Heart left ventricle (tissue), 16 donors: Measurements from ENCODE around the gene VGF. TPM values are rescaled to one million over a fixed set of nuclear protein-coding genes. Genes with fewer than 3 reads are reported as not detected.

Source experiments
- ATAC-seq, 4 donors: fragments of 200-7000 bp; cut with Tn5 transposase; one replicate each; pipeline ENCODE4 v1.9.1; 2020 to 2022; ENCODE audit warnings: moderate library complexity in 4 of 4, mild to moderate bottlenecking in 3 of 4, moderate number of reproducible peaks in 1 of 4
- DNase-seq, 5 donors: peaks; one replicate each; pipeline ENCODE4 v3.0.0-alpha.2; 2020
- H3K27ac ChIP-seq, 12 donors: fragments of 200-600 bp; sonication (generic) in 4 of 12; one replicate each; pipeline versions ENCODE4 v1.5.0 to v1.8.0; 2016 to 2022; ENCODE audit warnings: mild to moderate bottlenecking in 2 of 12
- H3K27me3 ChIP-seq, 9 donors: fragments of 200-600 bp; sonication (generic) in 2 of 9; one replicate each; pipeline versions ENCODE4 v1.5.1 to v1.8.0; 2016 to 2022; ENCODE audit warnings: mild to moderate bottlenecking in 3 of 9
- H3K36me3 ChIP-seq, 9 donors: fragments of 200-600 bp; sonication (generic) in 2 of 9; one replicate each; pipeline versions ENCODE4 v1.5.0 to v1.8.0; 2018 to 2022; ENCODE audit warnings: mild to moderate bottlenecking in 2 of 9
- H3K4me1 ChIP-seq, 12 donors: fragments of 200-600 bp; sonication (generic) in 4 of 12; one replicate each; pipeline versions ENCODE4 v1.5.0 to v1.8.0; 2016 to 2022; ENCODE audit warnings: mild to moderate bottlenecking in 3 of 12
- H3K4me3 ChIP-seq, 12 donors: fragments of 200-600 bp; sonication (generic) in 4 of 12; one replicate each; pipeline versions ENCODE4 v1.5.0 to v1.8.0; 2017 to 2022; ENCODE audit warnings: mild to moderate bottlenecking in 9 of 12, moderate library complexity in 4 of 12
- H3K9me3 ChIP-seq, 12 donors: fragments of 200-600 bp; sonication (generic) in 4 of 12; one replicate each; pipeline versions ENCODE4 v1.5.0 to v1.8.0; 2016 to 2022; ENCODE audit warnings: mild to moderate bottlenecking in 1 of 12
- CTCF ChIP-seq, 12 donors: fragments of 200-600 bp; sonication (generic) in 4 of 12; IDR thresholded peaks; one replicate each; pipeline versions ENCODE4 v1.5.0 to v1.8.0; 2018 to 2022; ENCODE audit warnings: antibody characterized with exemption in 12 of 12, mild to moderate bottlenecking in 5 of 12
- POLR2A ChIP-seq, 2 donors: fragments of 450-650 bp; IDR thresholded peaks; one replicate each; pipeline ENCODE4 v1.6.1; 2017; ENCODE audit warnings: antibody characterized with exemption in 2 of 2, mild to moderate bottlenecking in 2 of 2, moderate library complexity in 2 of 2
- WGBS, 4 donors: extraction: QIAGEN DNeasy Blood & Tissue Kit in 2 of 4; methylation state at CpG; one replicate each; pipeline versions ENCODE4 v1.1.5 to v1.1.7; 2013 to 2018; 5-methylcytosine and 5-hydroxymethylcytosine counted together
- intact Hi-C, 10 donors: fragments of 100-400 bp; cut with DNase I; formaldehyde crosslinking; loops; one replicate each; pipeline versions ENCODE4 v1.11.1 to v1.14.2; 2022
- polyA plus RNA-seq, 2 donors: library from polyadenylated mRNA; stranded (reverse); fragments of 200-250 nt; gene quantifications; one replicate each; pipeline ENCODE4 v1.2.3, GENCODE V29; 2013
- total RNA-seq, 9 donors: library from RNA; depleted of rRNA in 2 of 9; stranded (reverse); fragments of >200 nt in 2 of 9; fragmentation: NEBNext Ultra II Directional in 3 of 9; extraction: Animal tissue kit (Norgen Biotek cat#: 25700) in 3 of 9; gene quantifications; one replicate each; pipeline versions ENCODE4 v1.1.0 to v1.2.4, GENCODE V29; 2016 to 2023
- donor health status: ischemic (EF 13 %, LVEDD 7.1; RV severe dilation, severe dysfunction).
- donor health status: healthy with polysubstance abuse.
- donor health status: DM: no; HTN: yes; CAD: no.
- donor health status: DM: no; HTN: no; CAD: no.
- donor health status: ischemic (EF 25% LVEDD 6.9; RV normal size, moderate dysfunction).
- donor health status: ischemic (EF 25% LVEDD 5.7; RV mildly dilated, moderate dysfunction).
- donor health status: healthy.
- donor health status: DM: yes; HTN: yes; CAD: no.
- donor health status: ischemic (EF 35%, LVEDD 5.7; RV mildly dilated, moderate dysfunction).
- donor health status: nonischemic (EF 11% LVEDD 7.7; RV severe dilation, severe dysfunction).
- donor health status: DM: yes; HTN: yes; CAD: no.
- donor health status: PGD.
- donor health status: ischemic (EF 29% LVEDD 5.4; RV normal size, mild dysfunction).
- donor health status: nonischemic (EF 23%, LVEDD 6.1; RV moderate dilation, normal function).

Gene VGF
- total and polyA plus RNA-seq, 11 donors, result 0.09 to 0.19 (median 0.14) TPM; not detected in 8

DNA sequence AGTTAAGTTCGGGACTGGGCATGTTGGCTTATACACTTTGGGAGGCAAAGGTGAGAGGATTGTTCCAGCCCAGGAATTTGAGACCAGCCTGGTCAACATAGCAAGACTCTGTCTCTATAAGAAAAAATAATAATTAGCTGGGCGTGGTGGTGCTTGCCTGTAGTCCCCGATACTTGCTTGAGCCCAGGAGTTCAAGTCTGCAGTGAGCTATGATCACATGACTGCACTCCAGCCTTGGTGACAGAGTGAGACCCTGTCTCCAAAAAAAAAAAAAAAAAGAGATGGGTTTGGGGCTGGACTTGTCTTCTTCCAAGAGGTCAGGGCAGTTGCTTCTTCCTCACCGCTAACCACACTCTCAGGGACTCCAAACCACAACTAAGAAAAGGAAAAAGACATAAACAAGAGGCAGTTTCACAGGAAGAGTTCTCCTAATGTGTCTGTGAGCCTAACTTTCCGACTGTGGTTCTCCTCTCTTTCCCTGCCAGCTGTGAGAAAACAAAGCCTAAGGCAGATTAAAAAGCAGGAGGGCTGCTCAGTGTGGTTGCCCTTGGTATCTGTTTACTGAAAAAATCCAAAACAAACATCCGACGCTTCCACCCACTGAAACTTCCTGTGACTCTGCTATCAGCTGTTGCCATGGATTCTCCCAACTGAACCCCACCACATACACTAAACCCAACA is 40.9 kb downstream of the VGF start:
- H3K4me3 ChIP-seq, result no peak overlapping the region
- H3K27ac ChIP-seq, result peak overlapping the region in 8 of 12 donors; percentile 23 to 74 (median 46)
- no peak for TF ChIP-seq POLR2A (IDR thresholded peaks at IDR 0.05)
- TF ChIP-seq CTCF (IDR thresholded peaks at IDR 0.05), result no peak
- 35 to 56% (median 44%) methylated on average over 7 of the region's 7 CpGs for WGBS, 4 donors
- no peaks in the 10 kb centered on the region for H3K9me3 ChIP-seq
- H3K36me3 ChIP-seq, result no peaks in the 10 kb centered on the region
- H3K27me3 ChIP-seq, result no peaks in the 10 kb centered on the region
- H3K4me1 ChIP-seq, result peaks cover 3 to 69% (median 50%) of the 10 kb centered on the region in 12 donors
- intact Hi-C loops, result no loop called here
- DNase-seq (no peak), ATAC-seq (no peak)

GRCh38 chr7:101123703-101124068 is 41.7 kb downstream of the VGF start:
- no peaks in the 10 kb centered on the region for H3K36me3 ChIP-seq
- intact Hi-C loops, result no loop called here
- peaks cover 3 to 69% (median 50%) of the 10 kb centered on the region in 12 donors for H3K4me1 ChIP-seq
- ATAC-seq (no peak), DNase-seq (no peak)
- peak overlapping the region in 1 of 12 donors; percentile 83 for H3K27ac ChIP-seq
- H3K4me3 ChIP-seq, result no peak overlapping the region
- TF ChIP-seq CTCF (IDR thresholded peaks at IDR 0.05) (no peak), POLR2A (IDR thresholded peaks at IDR 0.05) (no peak)
- H3K27me3 ChIP-seq, result no peaks in the 10 kb centered on the region
- 62 to 90% (median 76%) methylated on average over 3 of the region's 3 CpGs for WGBS, 4 donors
- H3K9me3 ChIP-seq, result no peaks in the 10 kb centered on the region

- no peak for TF ChIP-seq CTCF (IDR thresholded peaks at IDR 0.05)
- no peak for TF ChIP-seq POLR2A (IDR thresholded peaks at IDR 0.05)
- DNase-seq (no peak), ATAC-seq (no peak)
- peak overlapping the region in 6 of 12 donors; percentile 28 to 56 (median 50) for H3K4me3 ChIP-seq
- H3K36me3 ChIP-seq, result no peaks in the 10 kb centered on the region
- 90 to 97% (median 94%) methylated on average over 11 of the region's 11 CpGs for WGBS, 4 donors
- H3K27me3 ChIP-seq, result no peaks in the 10 kb centered on the region
- peaks cover 3 to 70% (median 52%) of the 10 kb centered on the region in 12 donors for H3K4me1 ChIP-seq
- intact Hi-C loops, result no loop called here
- no peaks in the 10 kb centered on the region for H3K9me3 ChIP-seq
- H3K27ac ChIP-seq, result peak overlapping the region in 11 of 12 donors; percentile 67 to 93 (median 86)
Measured at GRCh38 chr7:101122933-101123702, 42.3 kb downstream of the VGF start.
